Lower leg skin (tissue), 3 donors: Measurements from ENCODE around the gene NF1.

ENCODE experiments used
- CTCF ChIP-seq, 3 donors: fragments of 450-650 bp; IDR thresholded peaks; one replicate each; pipeline ENCODE4 v1.5.1; 2016; ENCODE audit warnings: antibody characterized with exemption in 3 of 3, mild to moderate bottlenecking in 3 of 3, moderate library complexity in 2 of 3
- POLR2A ChIP-seq, 2 donors: fragments of 450-650 bp; IDR thresholded peaks; one replicate each; pipeline ENCODE4 v1.6.1; 2016 to 2017; ENCODE audit warnings: antibody characterized with exemption in 2 of 2, mild to moderate bottlenecking in 1 of 2, moderate library complexity in 1 of 2

- TF ChIP-seq CTCF (IDR thresholded peaks at IDR 0.05) (no peak), POLR2A (IDR thresholded peaks at IDR 0.05) (no peak)
Measured at GRCh38 chr17:31266042-31266441, 171.3 kb downstream of the NF1 start.
